Heart left ventricle (tissue), 13 donors: ENCODE results near the gene DTYMK.

Source experiments
- CTCF ChIP-seq, 12 donors: fragments of 200-600 bp; sonication (generic) in 4 of 12; IDR thresholded peaks; one replicate each; pipeline versions ENCODE4 v1.5.0 to v1.8.0; 2018 to 2022; ENCODE audit warnings: antibody characterized with exemption in 12 of 12, mild to moderate bottlenecking in 5 of 12
- POLR2A ChIP-seq, 2 donors: fragments of 450-650 bp; IDR thresholded peaks; one replicate each; pipeline ENCODE4 v1.6.1; 2017; ENCODE audit warnings: antibody characterized with exemption in 2 of 2, mild to moderate bottlenecking in 2 of 2, moderate library complexity in 2 of 2
- donor health status: ischemic (EF 13 %, LVEDD 7.1; RV severe dilation, severe dysfunction).
- donor health status: DM: no; HTN: yes; CAD: no.
- donor health status: DM: no; HTN: no; CAD: no.
- donor health status: ischemic (EF 25% LVEDD 6.9; RV normal size, moderate dysfunction).
- donor health status: ischemic (EF 25% LVEDD 5.7; RV mildly dilated, moderate dysfunction).
- donor health status: ischemic (EF 35%, LVEDD 5.7; RV mildly dilated, moderate dysfunction).
- donor health status: nonischemic (EF 11% LVEDD 7.7; RV severe dilation, severe dysfunction).
- donor health status: DM: yes; HTN: yes; CAD: no.
- donor health status: PGD.
- donor health status: ischemic (EF 29% LVEDD 5.4; RV normal size, mild dysfunction).
- donor health status: nonischemic (EF 23%, LVEDD 6.1; RV moderate dilation, normal function).

DNA sequence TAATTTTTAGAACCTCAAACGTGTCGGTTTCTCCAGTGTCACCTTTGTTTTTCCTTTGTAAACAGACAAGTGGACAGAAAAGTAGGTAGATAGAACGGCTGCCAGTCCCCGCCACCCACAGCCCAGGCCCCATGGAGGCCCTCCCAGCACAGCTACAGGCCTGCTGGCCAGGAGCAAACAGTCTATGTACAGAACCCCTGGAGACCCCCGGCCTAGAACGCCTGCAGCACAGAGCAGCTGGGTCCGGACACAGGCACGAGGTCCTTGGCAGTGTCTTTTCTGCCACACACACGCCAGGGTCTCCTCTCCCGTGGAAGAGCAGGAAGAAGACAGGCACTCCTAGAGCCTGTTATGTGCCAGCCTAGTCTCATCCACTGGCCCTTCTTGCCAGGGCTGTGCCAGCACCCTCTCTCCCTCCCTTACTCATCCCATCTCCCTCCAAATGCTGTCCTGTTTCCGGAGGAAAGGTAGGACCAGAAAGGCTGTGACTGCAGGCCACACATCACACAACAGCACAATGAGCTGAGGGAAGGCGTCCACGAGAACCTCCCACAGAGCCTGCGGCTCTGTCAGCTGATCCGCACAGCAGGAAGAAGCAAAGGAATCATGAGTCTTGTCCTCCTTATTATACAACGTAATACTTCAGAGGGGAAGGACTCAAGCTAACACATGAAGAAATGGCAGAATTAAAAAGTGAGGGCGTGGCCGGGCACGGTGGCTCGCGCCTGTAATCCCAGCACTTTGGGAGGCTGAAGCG is 7.7 kb downstream of the DTYMK start:
- TF ChIP-seq CTCF (IDR thresholded peaks at IDR 0.05) (no peak), POLR2A (IDR thresholded peaks at IDR 0.05) (no peak)
